NCI-H2196 (cell line): ENCODE results near the gene TMEM200A.

Experiments
- DNase-seq: peaks from one replicate; lab custom pipeline; 2025; ENCODE audit not compliant: unreplicated experiment; lab: John Stamatoyannopoulos, UW

Gene TMEM200A

DNA sequence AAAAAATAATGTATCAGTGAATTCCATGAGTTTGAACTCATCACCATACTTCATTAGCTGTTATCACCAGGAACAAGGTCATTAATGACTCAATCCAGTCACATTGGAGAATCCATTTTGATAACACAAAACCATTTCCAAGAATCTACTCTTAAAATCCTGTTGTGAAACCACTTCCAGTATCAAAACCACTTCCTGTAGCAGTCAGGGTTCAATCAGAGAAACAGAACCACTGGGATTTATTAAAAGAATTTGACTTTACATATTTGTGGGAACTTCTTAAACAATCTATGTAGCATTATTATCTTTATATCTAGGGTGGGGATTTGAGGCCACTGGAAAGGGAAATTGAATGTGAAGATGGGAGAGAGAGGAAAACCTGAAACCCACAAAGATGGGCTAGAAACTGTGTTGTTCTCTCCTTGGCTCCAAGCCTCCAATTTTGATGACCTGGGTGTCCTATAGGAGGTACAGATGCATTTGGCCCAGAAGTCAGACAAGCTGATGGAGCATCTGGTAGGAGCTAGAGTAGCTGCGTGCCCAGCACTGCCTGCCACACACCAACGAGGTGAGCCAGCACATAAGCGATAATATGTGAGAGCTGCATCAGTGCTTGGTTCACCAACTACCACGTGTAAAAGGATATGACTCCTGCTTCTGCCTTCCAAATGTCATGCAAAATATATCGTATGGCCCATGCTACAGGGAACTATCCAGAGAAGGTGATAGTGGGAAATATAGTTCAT is 117.0 kb downstream of the TMEM200A start:
- DNase-seq: no peak

DNA sequence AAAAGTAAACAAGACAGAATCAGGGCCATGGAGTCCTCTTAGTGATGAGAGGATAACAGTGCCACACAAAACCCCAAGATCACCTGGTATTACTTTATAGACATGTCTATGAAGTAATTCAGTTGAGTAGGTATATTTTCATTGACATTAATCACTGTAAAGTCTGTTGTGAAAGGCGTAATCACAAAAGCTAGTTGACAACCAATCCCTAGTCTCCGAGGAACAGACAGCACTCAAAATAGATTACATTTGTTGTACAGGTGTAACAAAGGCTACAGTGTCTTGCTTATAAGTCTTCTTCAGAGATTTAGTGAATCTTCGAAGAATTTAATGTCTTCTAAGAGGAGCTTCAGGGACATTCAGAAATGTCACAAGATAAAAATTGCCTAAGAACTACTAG is 120.1 kb downstream of the TMEM200A start:
- no peak for DNase-seq

DNA sequence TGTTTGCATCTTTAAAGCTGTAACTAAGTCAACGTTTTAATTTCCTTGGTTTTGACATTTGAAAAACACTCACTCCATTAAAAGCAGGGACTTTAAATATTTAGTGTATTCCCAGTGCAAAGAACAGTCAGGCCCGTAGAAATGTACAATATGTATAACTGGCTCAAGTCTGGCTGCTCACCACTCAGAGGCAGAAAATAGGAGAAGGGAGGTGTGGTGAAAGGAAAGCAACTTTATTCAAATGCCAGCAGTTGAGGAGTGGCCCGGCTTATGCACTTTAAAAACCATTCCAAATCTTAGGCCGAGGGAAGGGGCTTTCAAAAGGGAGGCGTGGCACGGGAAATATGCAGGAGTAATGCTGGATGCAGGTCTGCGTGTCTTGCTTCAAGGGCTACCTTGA is 120.6 kb downstream of the TMEM200A start:
- DNase-seq: no peak

DNA sequence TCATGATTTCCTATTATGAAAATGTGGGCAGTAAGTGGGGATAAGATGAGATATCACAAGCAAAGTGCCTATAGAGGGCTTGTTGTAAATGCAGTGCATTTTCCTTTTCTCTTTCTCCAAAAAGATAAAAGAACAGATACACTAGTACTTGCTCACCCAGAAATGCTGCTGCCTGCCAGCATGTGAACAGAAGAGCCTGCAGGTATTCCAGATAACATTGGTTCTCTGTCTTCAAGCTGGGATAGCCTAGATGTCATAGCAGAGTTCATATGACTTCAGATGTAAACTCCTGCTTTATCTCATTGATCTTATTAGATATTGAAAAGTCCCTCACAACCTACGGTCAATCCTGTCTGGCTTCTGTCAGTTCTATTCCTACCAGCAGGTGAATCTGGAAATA is 123.7 kb downstream of the TMEM200A start:
- no peak for DNase-seq
